OCI-LY3 (cell line): ENCODE results near the gene ADCY5.

ENCODE experiments used
- CTCF ChIP-seq: fragments of 200-600, 300-600 bp; sonication (generic); IDR thresholded peaks from 2 replicates; pipeline ENCODE4 v1.5.1; 2014; ENCODE audit warnings: antibody characterized with exemption, low read length, low read depth
- EZH2phosphoT487 ChIP-seq: fragments of 200-600 bp; shearing (Covaris generic); IDR thresholded peaks from 2 replicates; pipeline ENCODE4 v1.6.1; 2018; ENCODE audit warnings: antibody characterized with exemption, mixed run types, low read depth

GRCh38 chr3:123310186-123310585, 138.7 kb downstream of the ADCY5 start:
- TF ChIP-seq CTCF (no peak), EZH2phosphoT487 (no peak)
